GM19324 (cell line): ENCODE results near the gene AP3D1.
"Not testable (repeated sequence)": the region's sequence is repeated elsewhere in the genome, so short reads cannot be mapped to it uniquely, and the experiment has no call there.

ENCODE experiments used
- ATAC-seq: cut with Tn5 transposase; IDR thresholded peaks from one replicate; pipeline ENCODE4 v1.9.1; 2021; ENCODE audit warnings: mild to moderate bottlenecking, moderate library complexity; ENCODE audit not compliant: unreplicated experiment, low FRiP score

Gene AP3D1

DNA sequence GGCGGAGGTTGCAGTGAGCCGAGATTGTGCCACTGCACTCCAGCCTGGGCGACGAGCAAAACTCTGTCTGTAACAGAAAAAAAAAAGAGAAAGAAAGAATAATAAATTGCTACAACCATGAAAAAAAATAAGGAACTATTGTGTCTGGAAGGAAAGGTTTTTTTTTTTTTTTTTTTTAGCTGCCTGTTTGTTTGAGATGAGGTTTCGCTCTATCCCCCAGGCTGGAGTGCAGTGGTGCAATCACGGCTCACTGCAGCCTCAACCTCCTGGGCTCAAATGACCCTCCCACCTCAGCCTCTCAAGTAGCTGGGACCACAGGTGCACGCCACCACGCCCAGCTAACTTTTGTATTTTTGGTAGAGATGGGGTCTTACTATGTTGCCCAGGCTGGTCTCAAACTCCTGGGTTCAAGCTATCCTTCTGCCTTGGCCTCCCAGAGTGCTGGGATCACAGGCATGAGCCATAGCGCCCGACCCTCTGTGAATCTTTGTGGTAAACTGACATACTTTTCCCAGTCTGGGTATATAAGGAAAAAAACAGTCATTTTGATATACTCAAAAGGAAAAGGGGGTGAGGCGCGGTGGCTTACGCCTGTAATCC lies 59.3 kb downstream of the AP3D1 start:
- ATAC-seq: not testable (repeated sequence)

DNA sequence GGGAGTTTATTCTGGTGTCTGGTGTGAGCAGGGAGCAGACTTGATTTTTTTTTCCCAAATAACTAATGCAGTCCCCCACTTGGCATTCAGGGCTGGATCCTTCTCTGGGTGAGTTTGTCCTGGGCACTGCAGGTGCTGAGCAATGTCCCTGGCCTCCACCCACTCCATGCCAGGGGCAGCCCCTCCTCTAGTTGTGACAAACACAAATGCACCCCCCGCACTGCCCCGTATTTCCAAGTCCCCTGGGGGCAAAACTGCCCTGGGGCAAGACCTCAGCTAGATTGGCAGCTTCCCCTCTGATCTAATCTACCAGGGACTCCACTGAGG lies 61.7 kb downstream of the AP3D1 start:
- ATAC-seq: no peak

DNA sequence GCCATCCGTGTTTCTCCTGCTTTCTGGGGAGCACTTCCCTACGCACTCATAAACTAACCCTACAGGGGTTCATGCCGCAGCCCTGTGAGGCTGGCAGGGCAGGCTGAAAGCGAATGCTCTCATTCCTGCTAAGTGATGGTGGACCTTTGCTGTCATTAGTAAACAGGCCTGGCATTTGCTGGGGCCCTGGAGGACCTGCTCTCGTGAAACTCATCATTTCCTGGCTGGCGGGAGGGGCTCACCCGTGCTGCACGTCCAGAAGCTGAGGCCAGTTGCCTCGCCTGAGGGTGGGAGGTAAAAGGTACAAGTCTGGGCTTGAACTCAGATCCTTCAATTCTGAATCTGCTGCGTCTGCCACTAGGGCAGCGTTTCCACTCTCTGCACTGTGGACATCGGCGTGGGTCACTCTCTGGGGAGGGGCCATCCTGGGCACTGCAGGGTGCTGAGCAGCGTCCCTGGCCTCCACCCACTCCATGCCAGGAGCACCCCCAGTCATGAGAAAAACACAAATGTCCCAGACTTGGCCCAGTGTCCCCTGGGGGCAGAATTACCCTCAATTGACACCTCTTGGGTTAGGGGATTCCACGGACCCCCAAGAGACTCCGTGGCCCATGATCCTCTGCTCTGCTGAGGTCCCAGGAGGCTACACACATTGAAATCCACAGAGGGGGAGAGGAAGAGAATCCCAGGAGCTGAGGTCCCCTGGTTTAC lies 62.2 kb downstream of the AP3D1 start:
- no peak for ATAC-seq

DNA sequence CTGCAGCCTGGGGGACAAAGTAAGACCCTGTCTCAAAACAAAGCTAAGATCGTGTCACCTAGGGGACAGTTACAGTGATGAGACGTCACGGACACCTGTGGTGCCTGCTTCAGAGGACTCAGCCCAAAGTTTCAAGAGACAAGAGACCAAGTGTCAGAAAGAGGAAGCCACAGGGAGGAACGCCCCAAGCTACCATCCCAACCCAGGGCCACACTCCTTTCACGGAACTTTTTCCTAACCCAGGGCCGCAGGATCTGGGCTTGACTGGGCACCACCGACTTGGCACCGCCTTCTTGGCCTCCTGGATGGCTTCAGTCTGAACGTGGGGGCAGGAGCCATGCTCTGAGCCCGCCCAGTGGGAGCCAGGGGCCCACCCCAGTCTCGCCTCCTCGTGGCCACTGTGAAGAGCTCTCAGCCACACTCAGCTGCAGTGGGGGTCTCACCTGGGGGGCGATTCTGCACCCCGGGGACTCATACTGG lies 63.7 kb downstream of the AP3D1 start:
- ATAC-seq: no peak

DNA sequence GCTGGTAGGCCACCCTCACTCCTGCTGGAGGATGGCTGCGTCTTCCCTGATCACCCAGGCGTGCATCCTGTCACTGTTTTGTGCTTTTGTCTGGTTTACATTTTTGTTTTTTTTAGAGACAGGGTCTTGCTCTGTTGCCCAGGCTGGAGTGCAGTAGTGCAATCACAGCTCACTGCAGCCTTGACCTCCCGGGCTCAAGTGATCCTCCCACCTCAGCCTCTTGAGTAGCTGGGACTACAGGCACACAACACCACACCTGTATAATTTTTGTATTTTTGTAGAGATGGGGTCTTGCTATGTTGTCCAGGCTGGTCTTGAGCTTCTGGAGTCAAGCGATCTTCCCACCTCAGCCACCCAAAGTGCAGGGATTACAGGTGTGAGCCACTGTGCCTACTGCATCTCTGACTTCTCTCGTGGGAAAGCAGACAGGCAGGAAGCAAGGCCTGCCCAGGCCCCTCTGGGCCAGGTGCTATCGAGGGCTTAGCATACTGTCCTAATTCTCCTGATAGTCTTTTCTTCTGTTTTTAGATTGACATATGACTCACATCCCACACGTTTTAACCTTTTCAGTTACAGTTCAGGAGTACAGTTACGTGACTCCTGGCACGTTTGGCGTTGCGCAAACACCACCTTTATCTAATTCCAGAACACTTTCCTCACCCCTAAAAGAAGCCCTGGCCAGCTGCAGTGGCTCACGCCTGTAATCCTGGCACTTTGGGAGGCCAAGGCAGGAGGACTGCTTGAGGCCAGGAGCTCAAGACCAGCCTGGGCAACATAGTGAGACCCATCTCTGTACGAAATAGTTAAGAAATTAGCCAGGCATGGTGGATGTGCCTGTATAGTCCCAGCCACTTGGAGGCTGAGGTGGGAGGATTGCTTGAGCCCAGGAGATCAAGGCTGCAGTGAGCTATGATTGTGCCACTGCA lies 64.4 kb downstream of the AP3D1 start:
- not testable (repeated sequence) for ATAC-seq

DNA sequence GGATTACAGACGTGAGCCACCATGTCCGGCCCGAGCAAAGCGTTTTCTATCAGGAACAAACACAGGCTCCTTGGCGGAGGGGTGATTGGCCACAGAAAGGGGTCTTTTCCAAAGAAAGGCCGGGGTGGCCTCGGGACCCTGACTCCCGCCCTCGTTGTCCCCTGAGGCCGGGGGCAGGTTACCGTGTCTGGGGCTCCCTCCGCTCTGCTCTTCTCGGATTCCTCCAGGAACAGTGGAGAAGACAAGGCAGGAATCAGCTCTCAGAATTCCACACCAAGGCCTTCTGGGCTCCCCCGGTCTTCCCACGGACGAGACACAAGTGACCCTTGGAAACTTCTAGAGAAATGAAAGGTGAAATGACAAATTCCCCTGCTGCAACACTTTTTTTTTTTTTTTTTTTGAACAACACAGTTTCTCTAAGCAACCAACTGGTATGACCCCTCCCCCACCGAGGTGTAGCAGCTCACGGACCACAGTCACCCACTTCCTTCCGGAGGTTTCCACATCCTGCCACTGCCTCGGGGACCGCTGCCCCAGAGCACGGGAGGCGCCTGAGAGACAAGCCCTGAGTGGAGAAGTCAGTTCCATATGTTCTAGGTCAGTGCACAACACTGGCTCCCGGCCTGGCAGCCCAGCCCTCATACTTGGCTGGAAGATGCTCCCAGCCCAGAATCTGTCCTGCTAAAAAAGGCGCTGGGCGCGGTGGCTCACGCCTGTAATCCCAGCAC lies 66.2 kb downstream of the AP3D1 start:
- ATAC-seq: peak; percentile 54

DNA sequence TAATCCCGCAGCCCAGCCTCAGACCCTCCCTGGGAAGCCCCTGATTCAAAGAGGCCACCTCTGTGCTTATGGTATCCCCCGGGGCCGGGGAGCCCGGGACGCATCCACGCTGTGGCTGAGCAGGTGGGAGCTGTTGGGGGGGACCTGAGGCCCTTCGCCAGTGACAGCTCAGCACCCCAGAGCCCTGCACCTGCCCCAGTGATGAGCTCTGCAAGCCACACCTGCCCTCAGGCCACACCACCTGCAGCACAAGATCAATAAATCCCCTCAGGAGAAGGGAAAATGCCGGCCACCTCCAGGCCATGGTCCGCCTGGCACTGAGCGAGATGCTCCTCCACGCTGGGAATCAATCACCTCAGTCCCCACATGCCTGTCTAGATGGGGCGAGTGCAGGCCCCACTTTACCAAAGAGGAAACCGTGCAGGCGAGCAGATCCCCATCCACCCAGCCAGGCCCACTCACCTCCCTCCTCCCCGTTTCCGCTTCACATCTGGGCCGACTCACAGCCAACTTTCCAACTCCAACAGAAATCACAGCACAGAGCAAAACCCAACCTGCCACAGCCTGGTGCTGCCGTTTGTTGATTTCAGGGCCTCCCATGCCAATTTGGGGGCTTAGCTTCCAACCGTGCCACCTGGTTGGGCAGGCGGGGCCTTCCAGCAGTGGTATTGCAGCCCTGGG lies 68.1 kb downstream of the AP3D1 start:
- ATAC-seq: no peak

DNA sequence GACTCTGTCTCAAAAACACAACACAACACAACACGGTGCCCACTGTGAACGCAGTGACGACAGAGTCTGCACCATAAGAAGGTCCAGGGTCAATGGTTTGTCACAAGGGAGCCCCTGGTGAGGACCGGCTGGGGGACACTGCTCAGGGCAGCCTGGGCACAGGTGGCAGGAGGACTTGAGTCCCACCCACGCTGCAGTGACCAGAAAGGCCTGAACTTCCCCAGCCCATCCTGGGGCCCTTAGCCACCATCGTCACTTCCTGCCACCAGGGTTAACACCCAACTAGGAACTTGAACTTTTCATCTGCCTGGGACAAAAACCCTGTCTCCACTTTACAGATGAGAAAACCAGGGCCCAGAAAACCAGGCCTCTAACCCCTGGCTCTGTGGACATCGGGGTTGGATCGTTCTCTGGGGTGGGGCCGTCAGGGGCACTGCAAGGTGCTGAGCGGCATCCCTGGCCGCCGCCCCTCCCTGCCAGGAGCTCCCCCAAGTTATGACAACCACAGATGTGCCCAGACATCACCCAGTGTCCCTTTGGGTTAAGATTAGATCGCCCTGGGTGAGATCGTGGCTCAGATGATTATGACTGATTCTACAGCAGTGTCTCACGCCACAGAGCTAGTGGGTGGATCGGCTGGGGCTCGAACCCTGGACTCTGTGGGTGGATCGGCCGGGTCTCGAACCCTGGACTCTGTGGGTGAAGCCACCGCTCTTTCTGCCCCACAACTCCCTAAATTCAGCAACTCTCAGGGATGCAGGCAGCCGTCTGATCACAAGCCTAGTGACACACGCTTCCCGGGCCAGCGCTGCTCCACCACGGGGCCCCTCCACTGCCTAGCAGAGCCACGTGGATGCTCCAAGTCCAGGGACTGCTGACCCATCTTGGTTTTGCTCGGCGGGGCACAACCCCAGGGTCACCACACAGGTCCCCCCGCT lies 69.2 kb downstream of the AP3D1 start:
- no peak for ATAC-seq

DNA sequence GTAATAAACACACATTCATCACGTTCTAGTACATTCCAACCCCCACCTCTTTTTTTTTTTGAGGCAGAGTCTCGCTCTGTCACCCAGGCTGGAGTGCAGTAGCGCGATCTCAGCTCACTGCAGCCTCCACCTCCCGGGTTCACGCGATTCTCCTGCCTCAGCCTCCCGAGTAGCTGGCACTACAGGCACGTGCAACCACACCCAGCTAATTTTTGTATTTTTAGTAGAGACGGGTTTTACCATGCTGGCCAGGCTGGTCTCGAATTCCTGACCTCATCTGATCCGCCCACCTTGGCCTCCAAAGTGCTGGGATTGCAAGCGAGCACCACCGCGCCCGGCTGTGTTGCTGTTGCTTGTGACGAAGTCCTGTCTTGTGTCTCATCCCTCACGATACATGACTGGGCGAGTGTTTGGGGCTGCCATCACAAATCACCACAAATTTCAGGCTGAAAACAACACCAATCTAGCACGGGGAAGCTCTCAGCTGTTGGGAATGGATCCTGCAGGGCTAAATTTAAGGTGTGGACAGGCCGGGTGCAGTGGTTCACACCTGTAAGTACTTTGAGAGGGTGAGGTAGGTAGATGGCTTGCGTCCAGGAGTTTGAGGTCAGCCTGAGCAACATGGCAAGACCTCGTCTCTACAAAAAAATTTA lies 70.9 kb downstream of the AP3D1 start:
- no peak for ATAC-seq

DNA sequence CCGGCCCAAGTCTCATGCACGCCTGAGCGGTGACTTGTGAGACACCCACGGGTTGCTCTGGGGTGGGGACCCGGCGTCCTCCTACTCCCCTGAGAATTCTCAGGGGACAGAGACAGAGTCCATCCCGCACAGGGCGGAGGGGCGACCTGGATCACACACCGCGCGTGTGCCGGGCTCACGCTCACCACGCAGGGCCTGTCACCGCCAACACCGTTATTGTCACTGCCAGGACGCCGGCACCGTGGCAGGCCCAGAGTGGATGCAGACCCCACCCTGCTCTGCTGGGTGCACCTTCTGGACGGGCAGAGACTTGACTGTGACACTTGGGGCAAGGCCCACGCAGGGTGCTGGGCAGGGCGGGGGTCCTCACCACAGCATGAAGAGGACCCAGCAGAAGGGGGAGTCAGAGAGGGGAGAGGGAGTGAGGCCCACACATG lies 71.5 kb downstream of the AP3D1 start:
- ATAC-seq: no peak

DNA sequence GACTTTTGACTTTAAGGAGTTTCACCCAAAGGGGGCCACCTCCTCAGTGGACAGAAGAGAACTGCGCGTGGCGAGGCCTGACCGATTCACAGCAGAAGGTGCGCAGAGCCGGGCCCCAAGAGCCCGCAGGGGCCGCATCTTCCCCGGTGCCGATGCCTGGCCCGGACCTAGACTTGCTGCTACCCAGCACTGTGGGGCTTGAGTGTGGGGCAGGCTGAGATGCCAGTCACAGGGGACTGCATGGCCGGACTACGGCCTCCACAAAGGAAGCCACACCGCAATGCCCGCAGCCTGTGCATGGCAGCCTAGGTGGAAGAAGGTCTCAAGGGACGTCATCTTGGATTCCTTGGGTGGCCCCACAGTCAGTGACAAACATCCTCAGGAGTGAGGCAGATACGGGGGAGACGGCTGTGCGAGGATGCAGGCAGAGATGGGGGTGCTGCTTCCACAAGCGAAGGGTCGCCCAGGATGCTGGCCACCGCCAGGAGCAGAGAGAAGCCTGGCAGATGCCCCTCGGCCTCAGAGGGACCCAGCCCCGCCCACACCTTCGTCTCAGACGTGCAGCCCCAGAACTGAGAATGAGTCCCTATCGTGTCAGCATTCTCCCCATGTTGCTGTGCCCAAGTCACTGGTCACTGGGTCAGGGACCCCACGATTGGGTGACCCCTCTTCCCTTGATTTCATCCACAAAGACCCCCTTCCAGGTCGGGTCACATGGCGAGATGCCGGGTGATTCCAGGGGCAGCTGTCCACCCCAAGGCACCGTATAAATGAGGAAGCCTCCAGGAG lies 72.1 kb downstream of the AP3D1 start:
- ATAC-seq: no peak

DNA sequence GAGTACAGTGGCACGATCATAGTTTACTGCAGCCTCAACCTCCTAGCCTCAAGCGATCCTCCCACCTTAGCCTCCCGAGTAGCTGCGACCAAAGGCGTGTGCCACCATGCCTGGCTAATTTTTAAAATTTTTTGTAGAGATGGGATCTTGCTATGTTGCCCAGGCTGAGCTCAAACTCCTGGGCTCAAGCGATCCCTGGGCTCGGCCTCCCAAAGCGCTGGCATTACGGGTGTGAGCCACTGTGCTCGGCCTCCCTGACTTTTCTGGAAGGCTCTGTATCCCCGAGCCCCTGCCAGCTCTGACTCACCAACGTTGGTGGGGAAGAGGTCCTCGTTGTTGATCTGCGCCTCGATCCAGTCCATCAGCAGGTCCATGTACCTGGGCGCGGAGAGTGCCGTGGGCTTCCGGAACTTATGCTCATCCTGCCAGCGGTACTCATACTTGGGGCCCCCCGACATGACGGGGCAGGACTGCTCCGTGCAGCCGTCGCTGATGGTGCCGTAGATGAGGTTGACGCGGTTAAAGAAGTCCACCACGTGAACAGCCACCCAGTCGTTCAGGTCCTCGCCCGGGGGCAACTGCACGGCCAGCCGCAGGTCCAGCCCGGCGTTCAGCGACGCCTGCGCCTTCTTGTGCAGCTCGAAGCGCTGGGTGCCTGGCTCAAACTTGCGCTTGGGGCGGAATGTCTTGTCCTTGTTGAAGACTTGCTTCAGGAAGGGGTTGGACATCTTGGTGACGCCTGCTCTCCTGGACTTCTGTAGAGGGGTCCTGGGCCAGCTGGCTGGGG lies 73.3 kb downstream of the AP3D1 start:
- no peak for ATAC-seq

DNA sequence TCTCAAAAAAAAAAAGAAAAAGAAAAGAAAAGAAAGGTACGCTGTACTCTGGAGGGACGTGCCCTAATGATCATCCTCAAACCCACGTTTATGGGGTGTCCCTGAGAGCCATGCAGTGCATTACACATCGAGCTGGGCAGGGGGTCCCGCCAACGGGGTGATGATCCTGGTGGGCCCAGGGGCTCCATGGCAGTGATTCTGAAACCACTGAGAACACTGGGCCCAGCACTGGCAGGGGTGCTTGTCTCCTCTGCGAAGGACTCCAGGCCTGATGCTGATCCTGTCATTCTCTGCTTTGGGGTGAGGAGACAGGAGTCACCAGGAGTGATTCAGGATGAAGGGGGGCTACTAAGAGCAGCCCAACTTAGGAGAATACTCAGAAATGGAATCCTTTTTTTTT lies 74.0 kb downstream of the AP3D1 start:
- ATAC-seq: no peak

DNA sequence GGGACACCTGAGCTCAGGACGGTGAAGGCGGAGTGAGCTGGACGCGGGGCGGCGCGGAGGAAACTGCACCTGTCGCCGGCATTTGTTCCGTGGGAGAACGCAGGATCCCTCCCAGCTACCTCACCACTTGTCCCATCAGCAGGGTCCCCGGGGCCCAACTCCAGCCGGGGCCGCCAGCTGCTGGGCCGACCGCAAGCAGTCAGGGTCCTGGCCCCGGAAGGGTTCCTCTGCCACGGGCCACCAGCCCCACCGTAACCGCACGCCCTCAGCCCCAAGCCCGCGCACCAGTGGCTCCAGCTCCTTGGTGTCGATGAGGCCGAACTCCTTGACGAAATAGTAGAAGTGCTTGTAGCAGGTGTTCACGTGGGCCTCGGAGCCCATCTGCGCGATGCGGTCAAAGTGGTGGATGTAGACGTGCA lies 74.8 kb downstream of the AP3D1 start:
- ATAC-seq: no peak

DNA sequence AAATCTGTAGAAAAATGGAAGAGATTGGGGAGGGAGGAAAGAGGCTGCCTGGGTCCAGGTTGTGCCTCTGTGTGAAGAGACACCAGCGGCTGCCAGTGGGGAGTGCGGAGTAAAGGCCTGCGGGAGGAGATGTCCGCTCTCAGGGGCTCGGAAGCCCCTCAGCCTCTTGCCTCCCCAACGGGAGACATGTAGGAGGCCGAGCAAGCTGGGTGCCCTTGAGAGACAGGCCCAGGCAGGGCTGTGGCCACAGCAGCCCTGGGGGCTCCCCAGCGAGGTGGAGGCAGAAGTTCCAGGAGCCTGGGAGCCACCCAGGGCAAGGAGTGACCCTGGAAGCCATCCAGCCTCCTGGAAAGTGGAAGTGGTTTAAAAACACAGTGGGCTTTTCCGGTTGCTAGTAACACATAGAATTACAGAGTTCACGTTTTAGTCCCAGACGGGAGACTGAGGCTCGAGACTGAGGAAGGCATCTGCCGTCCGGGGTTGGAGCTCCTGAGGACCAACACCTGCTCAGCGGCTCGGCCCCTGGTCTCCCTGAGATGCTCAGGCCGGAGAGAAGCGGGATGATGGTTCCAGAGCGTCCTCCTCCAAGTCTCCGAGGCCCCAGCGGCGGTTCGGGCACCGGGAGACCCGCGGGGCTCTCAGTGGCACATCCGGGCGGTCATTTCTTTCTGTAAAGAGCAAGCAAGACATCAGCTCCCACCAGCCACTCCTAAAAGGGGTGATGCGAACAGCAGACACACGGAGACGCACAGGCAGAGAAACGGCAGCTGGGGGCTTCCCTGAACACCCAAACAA lies 78.4 kb downstream of the AP3D1 start:
- no peak for ATAC-seq

DNA sequence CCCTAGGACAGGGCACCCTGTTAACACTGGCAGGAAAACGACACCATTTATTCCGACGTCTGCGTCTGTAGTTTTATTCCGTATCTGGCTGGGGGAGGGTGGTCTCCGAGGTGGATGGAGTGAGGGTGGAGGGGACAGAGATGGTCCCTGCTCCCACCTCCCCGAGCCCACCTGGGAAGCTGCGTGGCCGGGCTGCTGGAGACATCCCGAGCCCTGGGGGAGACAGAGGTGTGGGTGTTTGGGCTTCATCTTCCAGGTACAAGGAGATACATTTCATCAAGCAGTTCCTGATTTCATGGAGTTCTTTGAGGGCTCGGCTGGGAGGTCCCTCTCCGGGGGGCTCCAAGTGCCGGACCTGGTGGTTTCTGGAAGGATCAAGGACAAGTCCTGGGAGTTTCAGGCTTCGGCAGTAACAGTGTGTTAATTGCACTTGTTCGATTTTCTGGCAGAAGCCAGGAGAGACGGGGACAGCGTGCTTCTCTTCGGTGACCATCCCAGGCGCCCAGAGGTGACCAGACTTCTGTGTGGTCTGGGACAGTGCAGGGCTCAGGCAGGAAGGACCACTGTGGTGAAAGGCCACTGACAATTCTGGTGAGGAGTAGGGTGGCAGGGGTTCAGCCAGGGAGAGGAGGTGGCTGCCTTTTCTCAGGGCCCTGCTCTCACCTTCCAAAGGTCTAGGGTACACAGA lies 80.2 kb downstream of the AP3D1 start:
- no peak for ATAC-seq
